OCI-LY3 (cell line): Measurements from ENCODE around the gene ARHGAP10.

ENCODE experiments used
- H2AFZ ChIP-seq: fragments of 200-600, 300-600 bp; shearing (Covaris generic); 2 replicates; pipeline ENCODE4 v1.6.0; 2014; ENCODE audit warnings: antibody characterized with exemption, low read depth, low read length
- H3K27ac ChIP-seq: fragments of 200-600, 300-600 bp; sonication (generic); 2 replicates; pipeline ENCODE4 v1.5.1; 2014; ENCODE audit warnings: mild to moderate bottlenecking, low read length, moderate library complexity, mixed read lengths
- H3K27me3 ChIP-seq: fragments of 200-600, 300-600 bp; sonication (generic); 2 replicates; pipeline ENCODE4 v1.6.1; 2014; ENCODE audit warnings: low read depth, low read length, mixed read lengths
- H3K36me3 ChIP-seq: fragments of 200-600, 300-600 bp; sonication (generic); replicated peaks from 2 replicates; pipeline ENCODE3; 2014; ENCODE audit warnings: low read depth, low read length, mixed read lengths
- H3K4me1 ChIP-seq: fragments of 300-600, 200-600 bp; sonication (generic); 2 replicates; pipeline ENCODE4 v1.6.1; 2014; ENCODE audit warnings: low read length, mixed read lengths
- H3K4me2 ChIP-seq: fragments of 200-600, 300-600 bp; sonication (generic); 2 replicates; pipeline ENCODE4 v1.6.1; 2014; ENCODE audit warnings: low read length, mixed read lengths
- H3K4me3 ChIP-seq: fragments of 300-600, 200-600 bp; sonication (generic); 2 replicates; pipeline ENCODE4 v1.5.1; 2014; ENCODE audit warnings: antibody characterized with exemption, mild to moderate bottlenecking, low read length, moderate library complexity
- H3K79me2 ChIP-seq: fragments of 300-600, 200-600 bp; shearing (Covaris generic); 2 replicates; pipeline ENCODE4 v1.6.1; 2014; ENCODE audit warnings: mild to moderate bottlenecking, low read length, mixed read lengths
- H3K9ac ChIP-seq: fragments of 300-600, 200-600 bp; shearing (Covaris generic); 2 replicates; pipeline ENCODE4 v1.6.0; 2014; ENCODE audit warnings: mild to moderate bottlenecking, low read length, moderate library complexity
- H3K9me3 ChIP-seq: fragments of 200-600, 300-600 bp; shearing (Covaris generic); 2 replicates; pipeline ENCODE4 v1.6.1; 2014; ENCODE audit warnings: low read length, mixed read lengths; ENCODE audit not compliant: insufficient read depth
- H4K20me1 ChIP-seq: fragments of 200-600, 300-600 bp; sonication (generic); 2 replicates; pipeline ENCODE4 v1.6.1; 2016; ENCODE audit warnings: low read length, mixed read lengths; ENCODE audit not compliant: insufficient read depth
- EZH2phosphoT487 ChIP-seq: fragments of 200-600 bp; shearing (Covaris generic); IDR thresholded peaks from 2 replicates; pipeline ENCODE4 v1.6.1; 2018; ENCODE audit warnings: antibody characterized with exemption, mixed run types, low read depth
- TF ChIP-seq, protein P1 (sequence below): fragments of 200-600, 300-600 bp; sonication (generic); IDR thresholded peaks from 2 replicates; pipeline ENCODE4 v1.5.1; 2014; ENCODE audit warnings: antibody characterized with exemption, low read length, low read depth

Gene ARHGAP10

GRCh38 chr4:147813973-147814372, 82.1 kb downstream of the ARHGAP10 start:
- peaks cover 6% of the 10 kb centered on the region for H3K4me1 ChIP-seq
- H3K79me2 ChIP-seq = no peaks in the 10 kb centered on the region

DNA sequence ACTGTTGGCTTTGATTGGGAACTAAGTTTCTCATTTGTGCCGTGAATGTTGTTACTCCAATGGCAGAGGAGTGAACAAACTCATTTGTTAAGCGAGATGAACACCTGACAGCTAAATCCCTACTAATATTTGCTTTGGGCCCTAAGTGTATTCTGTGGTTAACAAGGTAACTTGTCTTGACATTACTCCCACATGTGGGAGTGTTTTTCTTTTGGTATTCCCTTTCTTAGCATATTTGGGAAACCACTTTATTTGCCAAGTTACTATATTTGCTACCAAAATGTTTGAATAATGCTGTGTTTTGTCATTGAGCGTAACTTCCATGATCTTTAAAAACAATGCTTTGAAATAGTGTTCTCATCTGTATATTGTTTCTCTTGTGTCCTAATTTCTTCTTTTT, 82.5 kb downstream of the ARHGAP10 start:
- no peaks in the 10 kb centered on the region for H3K36me3 ChIP-seq
- no peaks in the 10 kb centered on the region for H4K20me1 ChIP-seq
- H3K9ac ChIP-seq = no peak overlapping the region
- H2AFZ ChIP-seq = no peak overlapping the region
- H3K4me3 ChIP-seq = no peak overlapping the region
- no peaks in the 10 kb centered on the region for H3K9me3 ChIP-seq
- peaks cover 2% of the 10 kb centered on the region for H3K4me1 ChIP-seq
- no peak overlapping the region for H3K4me2 ChIP-seq
- no peak overlapping the region for H3K27ac ChIP-seq
- no peak for TF ChIP-seq EZH2phosphoT487
- TF ChIP-seq, protein P1, sequence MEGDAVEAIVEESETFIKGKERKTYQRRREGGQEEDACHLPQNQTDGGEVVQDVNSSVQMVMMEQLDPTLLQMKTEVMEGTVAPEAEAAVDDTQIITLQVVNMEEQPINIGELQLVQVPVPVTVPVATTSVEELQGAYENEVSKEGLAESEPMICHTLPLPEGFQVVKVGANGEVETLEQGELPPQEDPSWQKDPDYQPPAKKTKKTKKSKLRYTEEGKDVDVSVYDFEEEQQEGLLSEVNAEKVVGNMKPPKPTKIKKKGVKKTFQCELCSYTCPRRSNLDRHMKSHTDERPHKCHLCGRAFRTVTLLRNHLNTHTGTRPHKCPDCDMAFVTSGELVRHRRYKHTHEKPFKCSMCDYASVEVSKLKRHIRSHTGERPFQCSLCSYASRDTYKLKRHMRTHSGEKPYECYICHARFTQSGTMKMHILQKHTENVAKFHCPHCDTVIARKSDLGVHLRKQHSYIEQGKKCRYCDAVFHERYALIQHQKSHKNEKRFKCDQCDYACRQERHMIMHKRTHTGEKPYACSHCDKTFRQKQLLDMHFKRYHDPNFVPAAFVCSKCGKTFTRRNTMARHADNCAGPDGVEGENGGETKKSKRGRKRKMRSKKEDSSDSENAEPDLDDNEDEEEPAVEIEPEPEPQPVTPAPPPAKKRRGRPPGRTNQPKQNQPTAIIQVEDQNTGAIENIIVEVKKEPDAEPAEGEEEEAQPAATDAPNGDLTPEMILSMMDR = no peak
- no peaks in the 10 kb centered on the region for H3K79me2 ChIP-seq
- H3K27me3 ChIP-seq = no peaks in the 10 kb centered on the region

More at GRCh38 chr4:147813973-147814372, 82.1 kb downstream of the ARHGAP10 start:
- Histone ChIP-seq H4K20me1 (no peaks in the 10 kb centered on the region), H3K4me2 (no peak overlapping the region), H3K36me3 (no peaks in the 10 kb centered on the region), H3K9ac (no peak overlapping the region), H3K4me3 (no peak overlapping the region), H3K27me3 (no peaks in the 10 kb centered on the region), H3K27ac (no peak overlapping the region), H3K9me3 (no peaks in the 10 kb centered on the region), H2AFZ (no peak overlapping the region)
- TF ChIP-seq EZH2phosphoT487 = no peak
- TF ChIP-seq, protein P1 = no peak

DNA sequence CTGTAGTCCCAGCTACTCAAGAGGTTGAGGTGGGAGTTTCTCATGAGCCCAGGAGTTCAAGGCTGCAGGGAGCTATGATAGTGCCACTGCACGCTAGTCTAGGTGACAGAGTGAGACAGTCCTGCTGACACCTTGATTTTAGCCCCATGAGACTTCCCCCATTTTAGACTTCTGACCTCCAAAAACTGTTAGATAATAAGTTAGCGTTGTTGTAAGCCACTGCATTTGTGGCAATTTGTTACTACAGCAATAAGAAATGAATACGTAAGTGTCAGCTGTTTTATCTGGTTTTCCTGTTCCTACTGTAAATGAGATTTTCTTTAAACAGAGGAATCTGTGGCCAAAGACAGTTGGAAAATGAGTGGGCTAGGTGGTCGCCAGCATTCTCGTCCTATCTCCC, 83.9 kb downstream of the ARHGAP10 start:
- Histone ChIP-seq H3K9ac (no peak overlapping the region), H4K20me1 (no peaks in the 10 kb centered on the region), H3K4me3 (no peak overlapping the region), H3K36me3 (no peaks in the 10 kb centered on the region), H2AFZ (no peak overlapping the region), H3K4me1 (no peaks in the 10 kb centered on the region), H3K27me3 (no peaks in the 10 kb centered on the region), H3K9me3 (no peaks in the 10 kb centered on the region), H3K27ac (no peak overlapping the region), H3K4me2 (no peak overlapping the region), H3K79me2 (no peaks in the 10 kb centered on the region)
- TF ChIP-seq, protein P1 = no peak
- TF ChIP-seq EZH2phosphoT487 = no peak

DNA sequence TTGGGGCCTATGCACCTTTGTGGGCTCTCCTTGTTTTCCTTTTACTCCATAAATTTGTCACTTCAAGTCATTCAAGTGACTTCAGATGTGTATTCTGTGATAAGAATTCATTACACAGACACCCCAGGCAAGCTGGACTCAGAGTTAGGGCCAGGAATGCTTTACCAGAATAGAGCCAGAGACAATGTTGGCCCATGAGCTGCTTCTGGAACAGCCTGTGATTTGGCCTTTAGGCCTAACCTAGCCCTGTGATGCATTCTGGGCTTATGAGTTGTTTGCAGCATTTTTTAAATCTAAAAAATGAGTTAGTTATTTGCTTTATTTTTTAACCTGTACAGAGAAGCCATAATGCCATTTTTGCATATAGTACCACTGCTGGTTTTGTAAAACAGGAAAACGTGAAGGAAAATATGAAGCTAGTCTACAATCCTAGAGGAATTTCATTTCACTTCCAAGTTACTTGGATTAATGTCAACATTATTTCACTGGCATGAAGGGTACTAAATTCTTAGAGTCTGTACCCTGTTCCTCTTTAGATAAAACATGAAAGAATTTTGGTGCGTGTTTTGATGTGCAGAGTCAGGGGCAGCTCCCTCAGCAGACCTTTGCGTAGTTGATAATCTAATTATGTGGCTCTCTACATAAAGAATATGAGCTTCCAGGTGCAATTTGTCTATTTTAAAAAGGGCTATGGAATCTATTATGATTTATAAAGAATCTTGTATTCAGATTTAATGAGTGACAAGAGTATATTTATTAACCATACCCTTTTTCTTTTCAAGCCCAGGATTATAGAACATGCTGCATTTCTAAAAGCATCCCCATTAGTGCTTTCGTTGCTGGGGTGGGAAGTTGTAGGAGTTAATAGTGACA, 84.7 kb downstream of the ARHGAP10 start:
- H3K79me2 ChIP-seq = no peaks in the 10 kb centered on the region
- no peaks in the 10 kb centered on the region for H3K36me3 ChIP-seq
- no peaks in the 10 kb centered on the region for H3K27me3 ChIP-seq
- H3K4me3 ChIP-seq = no peak overlapping the region
- no peak overlapping the region for H3K4me2 ChIP-seq
- no peak overlapping the region for H3K27ac ChIP-seq
- no peaks in the 10 kb centered on the region for H3K4me1 ChIP-seq
- TF ChIP-seq EZH2phosphoT487 = no peak
- TF ChIP-seq, protein P1 = no peak
- H3K9me3 ChIP-seq = no peaks in the 10 kb centered on the region
- H4K20me1 ChIP-seq = no peaks in the 10 kb centered on the region
- no peak overlapping the region for H2AFZ ChIP-seq
- H3K9ac ChIP-seq = no peak overlapping the region
